Renal pelvis (tissue), 4 donors: ENCODE results near the gene PDE7B. TPM values are rescaled to one million over a fixed set of nuclear protein-coding genes. Genes with fewer than 3 reads are reported as not detected.

ENCODE experiments used
- DNase-seq: peaks from one replicate; pipeline ENCODE4 v3.0.0-alpha.2; 2013
- polyA plus RNA-seq, 3 donors: library from polyadenylated mRNA; unstranded; fragments of 120-200 nt; gene quantifications; one replicate each; pipeline ENCODE4 v1.2.1, GENCODE V29; 2013; ENCODE audit not compliant: insufficient read length in 3 of 3

PDE7B gene
- polyA plus RNA-seq, 3 donors, result 6.1 to 9.8 (median 8.1) TPM

- no peak for DNase-seq
These were observed 31.5 kb downstream of the PDE7B start for GRCh38 chr6:135883045-135883444.

GRCh38 chr6:135883536-135883935 is 32.0 kb downstream of the PDE7B start:
- no peak for DNase-seq

- no peak for DNase-seq
These were observed 32.6 kb downstream of the PDE7B start for GRCh38 chr6:135884136-135884535.

GRCh38 chr6:135887069-135887468 is 35.6 kb downstream of the PDE7B start:
- no peak for DNase-seq

- DNase-seq, result no peak
These were observed 37.3 kb downstream of the PDE7B start for GRCh38 chr6:135888818-135889217.

GRCh38 chr6:135890876-135891275 is 39.4 kb downstream of the PDE7B start:
- DNase-seq, result no peak

GRCh38 chr6:135891710-135892109 is 40.2 kb downstream of the PDE7B start:
- no peak for DNase-seq

GRCh38 chr6:135895231-135895911 is 43.9 kb downstream of the PDE7B start:
- DNase-seq, result no peak

- DNase-seq, result no peak
These were observed 45.6 kb downstream of the PDE7B start for GRCh38 chr6:135897087-135897486.

GRCh38 chr6:135901774-135902524 is 50.4 kb downstream of the PDE7B start:
- DNase-seq, result no peak

GRCh38 chr6:135902756-135903331 is 51.3 kb downstream of the PDE7B start:
- no peak for DNase-seq

GRCh38 chr6:135904666-135905065 is 53.2 kb downstream of the PDE7B start:
- DNase-seq, result no peak

- DNase-seq, result no peak
These were observed 54.3 kb downstream of the PDE7B start for GRCh38 chr6:135905604-135906300.

- no peak for DNase-seq
These were observed 55.0 kb downstream of the PDE7B start for GRCh38 chr6:135906542-135906941.

- DNase-seq, result no peak
These were observed 55.5 kb downstream of the PDE7B start for GRCh38 chr6:135906972-135907465.

GRCh38 chr6:135909737-135910387 is 58.4 kb downstream of the PDE7B start:
- peak; percentile 17 for DNase-seq

- no peak for DNase-seq
These were observed 59.5 kb downstream of the PDE7B start for GRCh38 chr6:135910790-135911618.

- DNase-seq, result no peak
These were observed 62.3 kb downstream of the PDE7B start for GRCh38 chr6:135913785-135914184.

GRCh38 chr6:135919026-135919425 is 67.5 kb downstream of the PDE7B start:
- DNase-seq, result no peak

- DNase-seq, result no peak
These were observed 69.2 kb downstream of the PDE7B start for GRCh38 chr6:135920689-135921088.

GRCh38 chr6:135921188-135921587 is 69.7 kb downstream of the PDE7B start:
- no peak for DNase-seq
